LHCN-M2 (cell line): Measurements from ENCODE around the gene LAMB4. TPM values are rescaled to one million over a fixed set of nuclear protein-coding genes. Genes with fewer than 3 reads are reported as not detected.
A peak's percentile ranks its signal among the peaks of the same experiment; 100 is the strongest.

Source experiments
- DNase-seq: peaks from one replicate; pipeline ENCODE4 v3.0.0-alpha.2; 2012; ENCODE audit warnings: low read depth
- total RNA-seq: library from RNA; depleted of rRNA; stranded (reverse); fragments of >200 nt; gene quantifications from 2 replicates; pipeline ENCODE4 v1.2.3, GENCODE V29; 2014

The LAMB4 gene
- total RNA-seq, 1 experiment from 2014 or later: not detected

- DNase-seq: peak; percentile 60
Observed at GRCh38 chr7:108083980-108084379, 46.2 kb downstream of the LAMB4 start.

- peak; percentile 66 for DNase-seq
Observed at GRCh38 chr7:108079648-108080591, 50.2 kb downstream of the LAMB4 start.

GRCh38 chr7:108079276-108079647 is 50.9 kb downstream of the LAMB4 start:
- DNase-seq: no peak

- DNase-seq: no peak
Observed at GRCh38 chr7:108078691-108079090, 51.5 kb downstream of the LAMB4 start.

- peak; percentile 29 for DNase-seq
Observed at GRCh38 chr7:108078211-108078673, 51.9 kb downstream of the LAMB4 start.

GRCh38 chr7:108077709-108078108 is 52.5 kb downstream of the LAMB4 start:
- no peak for DNase-seq

- DNase-seq: no peak
Observed at GRCh38 chr7:108076156-108076555, 54.0 kb downstream of the LAMB4 start.

GRCh38 chr7:108073305-108074070 is 56.7 kb downstream of the LAMB4 start:
- no peak for DNase-seq

- DNase-seq: no peak
Observed at GRCh38 chr7:108072739-108073138, 57.4 kb downstream of the LAMB4 start.

- no peak for DNase-seq
Observed at GRCh38 chr7:108072116-108072515, 58.0 kb downstream of the LAMB4 start.

GRCh38 chr7:108071551-108071950 is 58.6 kb downstream of the LAMB4 start:
- no peak for DNase-seq

GRCh38 chr7:108069646-108070045 is 60.5 kb downstream of the LAMB4 start:
- no peak for DNase-seq

- peak; percentile 25 for DNase-seq
Observed at GRCh38 chr7:108067844-108068243, 62.3 kb downstream of the LAMB4 start.

- DNase-seq: no peak
Observed at GRCh38 chr7:108066486-108066885, 63.7 kb downstream of the LAMB4 start.

- no peak for DNase-seq
Observed at GRCh38 chr7:108063520-108063933, 66.6 kb downstream of the LAMB4 start.

GRCh38 chr7:108062250-108063014 is 67.7 kb downstream of the LAMB4 start:
- peak; percentile 45 for DNase-seq

GRCh38 chr7:108059526-108059925 is 70.6 kb downstream of the LAMB4 start:
- no peak for DNase-seq

- peak; percentile 20 for DNase-seq
Observed at GRCh38 chr7:108057951-108058481, 72.1 kb downstream of the LAMB4 start.

GRCh38 chr7:108055611-108056021 is 74.5 kb downstream of the LAMB4 start:
- DNase-seq: no peak

GRCh38 chr7:108054537-108054936 is 75.6 kb downstream of the LAMB4 start:
- DNase-seq: no peak

GRCh38 chr7:108053250-108053649 is 76.9 kb downstream of the LAMB4 start:
- DNase-seq: no peak
